Measurements from ENCODE around the gene ASPHD2.
A peak's percentile ranks its signal among the peaks of the same experiment; 100 is the strongest.

ASPHD2 gene

GRCh38 chr22:26462641-26463040, 33.6 kb downstream of the ASPHD2 start:
- Histone ChIP-seq H2AFZ (ENCODE audit: insufficient read depth, low read length, poor library complexity) (no peak overlapping the region), H4K91ac (ENCODE audit: low read depth, low read length) (no peak overlapping the region)

GRCh38 chr22:26463101-26463661, 34.1 kb downstream of the ASPHD2 start:
- Histone ChIP-seq H3K4ac (ENCODE audit: low read depth, low read length) (no peak overlapping the region), H3K4me2 (ENCODE audit: low read length) (no peak overlapping the region), H3K9me3 (ENCODE audit: insufficient read depth, low read depth, low read length) (no peaks in the 10 kb centered on the region), H4K91ac (ENCODE audit: low read depth, low read length) (peak overlapping the region; percentile 52), H3K4me1 (ENCODE audit: control insufficient read depth in 1 of 2, insufficient read depth in 2 of 2, low read length in 2 of 2) (peaks cover 17 to 19% of the 10 kb centered on the region in 2 experiments), H2AFZ (ENCODE audit: insufficient read depth, low read length, poor library complexity) (no peak overlapping the region), H3K36me3 (ENCODE audit: control insufficient read depth in 1 of 2, insufficient read depth in 2 of 2, low read length in 2 of 2) (peaks cover 31 to 47% of the 10 kb centered on the region in 2 experiments), H4K12ac (ENCODE audit: low read depth, low read length) (no peak overlapping the region), H2AK5ac (ENCODE audit: low read length) (no peak overlapping the region), H2BK120ac (ENCODE audit: insufficient read depth, low read length, poor library complexity) (no peak overlapping the region), H3K79me2 (ENCODE audit: control insufficient read depth, insufficient read depth, low read length, poor library complexity) (no peaks in the 10 kb centered on the region), H3K9ac (ENCODE audit: low read length) (no peak overlapping the region), H3K79me1 (ENCODE audit: low read length) (peaks cover 6% of the 10 kb centered on the region), H3K27ac (ENCODE audit: low read depth, low read length) (no peak overlapping the region), H3K23ac (ENCODE audit: low read length) (no peak overlapping the region), H2BK12ac (ENCODE audit: low read length) (no peak overlapping the region), H4K8ac (ENCODE audit: low read depth, low read length) (no peak overlapping the region), H3K27me3 (ENCODE audit: insufficient read depth, low read length) (no peaks in the 10 kb centered on the region), H3K18ac (ENCODE audit: low read length) (no peak overlapping the region), H3K14ac (ENCODE audit: low read length) (no peak overlapping the region), H2BK5ac (ENCODE audit: low read depth, low read length, poor library complexity) (no peak overlapping the region), H3K4me3 (ENCODE audit: low read depth, low read length) (no peak overlapping the region)
- peak; percentile 96 for DNase-seq
- WGBS (ENCODE audit: extremely low coverage, insufficient coverage, insufficient read length), result no CpG with 5 or more reads among the region's 10 CpGs

More at GRCh38 chr22:26462641-26463040, 33.6 kb downstream of the ASPHD2 start:
- Histone ChIP-seq H3K4ac (ENCODE audit: low read depth, low read length) (no peak overlapping the region), H3K18ac (ENCODE audit: low read length) (no peak overlapping the region), H4K8ac (ENCODE audit: low read depth, low read length) (no peak overlapping the region), H3K9me3 (ENCODE audit: insufficient read depth, low read depth, low read length) (no peaks in the 10 kb centered on the region), H2BK12ac (ENCODE audit: low read length) (no peak overlapping the region), H3K23ac (ENCODE audit: low read length) (no peak overlapping the region), H3K79me2 (ENCODE audit: control insufficient read depth, insufficient read depth, low read length, poor library complexity) (no peaks in the 10 kb centered on the region), H3K27ac (ENCODE audit: low read depth, low read length) (no peak overlapping the region), H3K4me2 (ENCODE audit: low read length) (no peak overlapping the region), H3K9ac (ENCODE audit: low read length) (no peak overlapping the region), H3K4me3 (ENCODE audit: low read depth, low read length) (no peak overlapping the region), H3K36me3 (ENCODE audit: control insufficient read depth in 1 of 2, insufficient read depth in 2 of 2, low read length in 2 of 2) (peaks cover 36 to 50% of the 10 kb centered on the region in 2 experiments), H2BK120ac (ENCODE audit: insufficient read depth, low read length, poor library complexity) (no peak overlapping the region), H3K14ac (ENCODE audit: low read length) (no peak overlapping the region), H3K79me1 (ENCODE audit: low read length) (peaks cover 6% of the 10 kb centered on the region), H3K4me1 (ENCODE audit: control insufficient read depth in 1 of 2, insufficient read depth in 2 of 2, low read length in 2 of 2) (peaks cover 17 to 19% of the 10 kb centered on the region in 2 experiments), H2BK5ac (ENCODE audit: low read depth, low read length, poor library complexity) (no peak overlapping the region), H4K12ac (ENCODE audit: low read depth, low read length) (no peak overlapping the region), H2AK5ac (ENCODE audit: low read length) (no peak overlapping the region), H3K27me3 (ENCODE audit: insufficient read depth, low read length) (no peaks in the 10 kb centered on the region)
- no peak for DNase-seq
- no CpG with 5 or more reads among the region's 3 CpGs for WGBS (ENCODE audit: extremely low coverage, insufficient coverage, insufficient read length)

GRCh38 chr22:26463688-26464087, 34.6 kb downstream of the ASPHD2 start:
- H4K12ac ChIP-seq (ENCODE audit: low read depth, low read length), result no peak overlapping the region
- H3K4me3 ChIP-seq (ENCODE audit: low read depth, low read length), result no peak overlapping the region
- H4K91ac ChIP-seq (ENCODE audit: low read depth, low read length), result peak overlapping the region; percentile 52
- peaks cover 17 to 19% of the 10 kb centered on the region in 2 experiments for H3K4me1 ChIP-seq (ENCODE audit: control insufficient read depth in 1 of 2, insufficient read depth in 2 of 2, low read length in 2 of 2)
- no peak overlapping the region for H3K9ac ChIP-seq (ENCODE audit: low read length)
- no peaks in the 10 kb centered on the region for H3K27me3 ChIP-seq (ENCODE audit: insufficient read depth, low read length)
- peak overlapping the region; percentile 7 for H2BK5ac ChIP-seq (ENCODE audit: low read depth, low read length, poor library complexity)
- no peaks in the 10 kb centered on the region for H3K79me2 ChIP-seq (ENCODE audit: control insufficient read depth, insufficient read depth, low read length, poor library complexity)
- H4K8ac ChIP-seq (ENCODE audit: low read depth, low read length), result peak overlapping the region; percentile 9
- H3K27ac ChIP-seq (ENCODE audit: low read depth, low read length), result no peak overlapping the region
- H3K36me3 ChIP-seq (ENCODE audit: control insufficient read depth in 1 of 2, insufficient read depth in 2 of 2, low read length in 2 of 2), result peaks cover 30 to 47% of the 10 kb centered on the region in 2 experiments
- no peak overlapping the region for H2AFZ ChIP-seq (ENCODE audit: insufficient read depth, low read length, poor library complexity)
- H3K23ac ChIP-seq (ENCODE audit: low read length), result no peak overlapping the region
- peak overlapping the region; percentile 2 for H2AK5ac ChIP-seq (ENCODE audit: low read length)
- H3K9me3 ChIP-seq (ENCODE audit: insufficient read depth, low read depth, low read length), result no peaks in the 10 kb centered on the region
- H3K4ac ChIP-seq (ENCODE audit: low read depth, low read length), result no peak overlapping the region
- peak overlapping the region; percentile 15 for H3K18ac ChIP-seq (ENCODE audit: low read length)
- H3K4me2 ChIP-seq (ENCODE audit: low read length), result no peak overlapping the region
- H2BK120ac ChIP-seq (ENCODE audit: insufficient read depth, low read length, poor library complexity), result peak overlapping the region; percentile 23
- H3K14ac ChIP-seq (ENCODE audit: low read length), result peak overlapping the region; percentile 19
- no CpG with 5 or more reads among the region's 9 CpGs for WGBS (ENCODE audit: extremely low coverage, insufficient coverage, insufficient read length)
- peak; percentile 48 to 56 for DNase-seq
- H2BK12ac ChIP-seq (ENCODE audit: low read length), result peak overlapping the region; percentile 9
- peaks cover 6% of the 10 kb centered on the region for H3K79me1 ChIP-seq (ENCODE audit: low read length)

GRCh38 chr22:26464312-26464711, 35.3 kb downstream of the ASPHD2 start:
- Histone ChIP-seq H2BK120ac (ENCODE audit: insufficient read depth, low read length, poor library complexity) (peak overlapping the region; percentile 23), H3K27me3 (ENCODE audit: insufficient read depth, low read length) (no peaks in the 10 kb centered on the region), H3K14ac (ENCODE audit: low read length) (peak overlapping the region; percentile 19), H3K27ac (ENCODE audit: low read depth, low read length) (peak overlapping the region; percentile 3), H2BK12ac (ENCODE audit: low read length) (no peak overlapping the region), H3K4me2 (ENCODE audit: low read length) (no peak overlapping the region), H3K4me3 (ENCODE audit: low read depth, low read length) (no peak overlapping the region), H4K8ac (ENCODE audit: low read depth, low read length) (peak overlapping the region; percentile 9), H3K36me3 (ENCODE audit: control insufficient read depth in 1 of 2, insufficient read depth in 2 of 2, low read length in 2 of 2) (peaks cover 30 to 52% of the 10 kb centered on the region in 2 experiments), H2AK5ac (ENCODE audit: low read length) (peak overlapping the region; percentile 2), H4K12ac (ENCODE audit: low read depth, low read length) (no peak overlapping the region), H3K9me3 (ENCODE audit: insufficient read depth, low read depth, low read length) (no peaks in the 10 kb centered on the region), H2BK5ac (ENCODE audit: low read depth, low read length, poor library complexity) (no peak overlapping the region), H3K4ac (ENCODE audit: low read depth, low read length) (no peak overlapping the region), H3K4me1 (ENCODE audit: control insufficient read depth in 1 of 2, insufficient read depth in 2 of 2, low read length in 2 of 2) (peaks cover 17 to 19% of the 10 kb centered on the region in 2 experiments), H3K79me1 (ENCODE audit: low read length) (peaks cover 6% of the 10 kb centered on the region), H3K23ac (ENCODE audit: low read length) (no peak overlapping the region), H4K91ac (ENCODE audit: low read depth, low read length) (peak overlapping the region; percentile 52), H3K9ac (ENCODE audit: low read length) (no peak overlapping the region), H3K18ac (ENCODE audit: low read length) (peak overlapping the region; percentile 40), H2AFZ (ENCODE audit: insufficient read depth, low read length, poor library complexity) (no peak overlapping the region), H3K79me2 (ENCODE audit: control insufficient read depth, insufficient read depth, low read length, poor library complexity) (no peaks in the 10 kb centered on the region)
- no CpG with 5 or more reads among the region's 7 CpGs for WGBS (ENCODE audit: extremely low coverage, insufficient coverage, insufficient read length)
- DNase-seq, result peak; percentile 91 to 97
